Stimulated activated CD4-positive, alpha-beta T cell treated with anti-CD3 and anti-CD28 coated beads, TNF-alpha, amount 100 ng/mL, for 4 hours (primary cell): ENCODE measurements around the gene PUS3.
A peak's percentile ranks its signal among the peaks of the same experiment; 100 is the strongest.

Source experiments
- DNase-seq, 3 experiments: peaks; one replicate each; pipeline ENCODE4 v3.0.0-alpha.2; 2020; ENCODE audit warnings: low read depth in 3 of 3

The PUS3 gene

DNA sequence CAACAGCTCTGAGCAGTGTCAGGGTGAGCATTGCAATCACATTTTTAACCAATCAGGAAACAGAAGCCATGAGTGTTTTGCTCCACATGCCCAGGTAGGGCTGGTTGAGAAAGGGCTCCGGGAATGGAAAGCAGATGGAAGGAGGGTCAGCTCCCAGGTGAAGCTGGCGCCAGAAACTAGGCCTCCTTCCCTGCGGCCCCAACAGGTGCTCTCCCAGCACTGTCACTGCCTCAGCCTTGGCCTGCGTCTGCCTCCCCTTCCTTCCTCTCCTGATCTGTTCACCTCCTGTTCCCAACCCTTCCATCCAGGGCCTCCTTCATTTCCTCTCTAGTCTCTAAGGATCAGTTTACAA lies 38.2 kb upstream of the PUS3 start:
- DNase-seq, result no peak

DNA sequence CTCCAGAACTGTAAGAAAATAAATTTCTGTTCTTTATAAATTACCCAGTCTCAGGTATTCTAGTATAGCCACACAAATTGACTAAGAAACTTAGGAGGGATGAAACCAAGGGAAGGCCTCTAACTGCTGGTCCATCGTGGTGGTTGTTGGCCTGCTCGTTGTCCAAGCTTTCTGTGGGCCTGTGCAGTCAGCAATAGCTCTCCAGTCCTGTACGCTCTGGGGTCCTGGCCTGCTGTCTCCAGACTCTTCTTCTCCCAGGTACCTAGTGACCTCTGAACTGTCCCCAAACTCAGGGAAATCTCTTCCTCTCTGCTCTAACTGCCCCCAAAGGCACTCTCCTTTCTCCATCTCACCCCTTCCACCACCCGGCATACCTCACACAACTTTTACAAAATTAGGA lies 37.1 kb upstream of the PUS3 start:
- no peak for DNase-seq

- DNase-seq, result no peak
Measured at GRCh38 chr11:125939081-125939521, 36.1 kb upstream of the PUS3 start.

DNA sequence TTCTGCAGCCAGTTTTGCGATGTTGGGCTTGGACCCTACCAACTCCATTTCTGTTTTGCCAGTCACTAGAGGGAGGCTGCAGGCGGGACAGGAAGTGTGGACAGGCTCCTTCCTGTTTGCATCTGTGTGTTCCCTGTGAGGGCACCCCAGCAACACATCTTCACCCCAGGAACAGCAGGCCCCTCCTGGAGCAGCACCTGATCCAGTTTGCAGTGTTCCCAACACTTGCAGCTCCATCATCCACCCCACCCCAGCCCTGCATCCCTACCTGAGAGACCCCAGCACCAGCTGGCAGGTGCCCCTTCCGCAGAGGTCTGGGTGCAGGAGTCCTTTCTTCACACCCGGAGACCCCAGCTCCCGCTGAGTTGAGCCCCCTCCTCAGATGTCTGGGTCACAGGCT lies 35.4 kb upstream of the PUS3 start:
- DNase-seq, result no peak

GRCh38 chr11:125935618-125936199 lies 32.7 kb upstream of the PUS3 start:
- no peak for DNase-seq

DNA sequence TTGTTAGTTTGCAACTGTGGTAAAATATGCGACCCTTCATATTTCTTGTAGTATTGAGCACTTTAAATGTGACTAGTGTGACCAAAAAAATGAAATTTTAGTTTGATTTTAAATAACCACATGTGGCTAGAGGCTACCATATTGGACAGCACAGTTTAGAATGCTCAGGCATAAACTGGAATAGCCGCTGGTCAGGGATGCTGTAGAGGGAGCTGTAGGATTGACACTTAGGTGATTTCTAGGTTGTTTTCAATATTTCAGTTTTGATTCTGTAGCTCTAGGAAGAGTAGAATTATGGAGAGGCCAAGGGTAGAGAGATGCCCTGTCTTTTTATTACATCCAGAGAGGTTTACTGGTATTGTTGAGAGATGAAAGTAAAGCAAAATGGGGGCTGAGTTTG lies 32.0 kb upstream of the PUS3 start:
- DNase-seq, result no peak

GRCh38 chr11:125934473-125934872 lies 31.5 kb upstream of the PUS3 start:
- no peak for DNase-seq

GRCh38 chr11:125933030-125933813 lies 30.2 kb upstream of the PUS3 start:
- no peak for DNase-seq

GRCh38 chr11:125932301-125932700 lies 29.3 kb upstream of the PUS3 start:
- DNase-seq, result no peak

GRCh38 chr11:125931668-125932067 lies 28.7 kb upstream of the PUS3 start:
- DNase-seq, result no peak

DNA sequence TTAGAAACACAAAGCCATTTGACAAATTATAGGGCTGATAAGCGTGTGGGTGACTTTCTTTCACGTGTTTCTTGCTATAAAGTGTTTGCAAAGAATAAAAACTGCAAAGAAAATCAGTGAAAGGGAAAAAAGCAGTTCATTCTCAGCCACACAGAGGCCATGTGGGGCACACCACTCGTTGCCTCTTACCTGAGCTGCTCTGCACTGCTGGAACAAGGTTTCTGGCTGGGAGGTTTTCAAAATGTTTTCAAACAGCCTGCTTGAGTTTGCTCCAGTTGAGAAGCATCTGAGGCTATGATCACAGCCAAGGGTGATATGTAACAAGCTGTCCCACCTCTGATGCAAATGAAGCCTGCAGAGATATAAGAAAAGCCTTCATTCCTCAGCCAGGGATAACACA lies 28.1 kb upstream of the PUS3 start:
- no peak for DNase-seq

- DNase-seq, result no peak
Measured at GRCh38 chr11:125930076-125930450, 27.1 kb upstream of the PUS3 start.

- DNase-seq, result no peak
Measured at GRCh38 chr11:125929445-125930075, 26.6 kb upstream of the PUS3 start.

DNA sequence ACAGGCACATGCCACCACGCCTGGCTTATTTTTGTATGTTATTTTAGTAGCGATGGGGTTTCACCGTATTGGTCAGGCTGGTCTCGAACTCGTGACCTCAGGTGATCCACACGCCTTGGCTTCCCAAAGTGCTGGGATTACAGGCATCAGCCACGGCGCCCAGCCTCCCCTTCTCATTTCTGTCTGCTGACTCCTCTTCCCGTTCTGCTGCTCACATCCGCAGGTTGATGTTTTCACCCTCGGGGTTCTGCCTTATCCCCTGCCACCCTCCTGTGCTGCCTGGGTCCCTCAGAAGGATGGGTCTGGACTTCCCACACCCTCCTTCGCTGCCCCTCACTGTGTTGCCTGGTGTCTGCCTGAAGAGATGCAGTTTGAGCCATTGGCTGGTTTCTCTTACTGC lies 23.7 kb upstream of the PUS3 start:
- no peak for DNase-seq

DNA sequence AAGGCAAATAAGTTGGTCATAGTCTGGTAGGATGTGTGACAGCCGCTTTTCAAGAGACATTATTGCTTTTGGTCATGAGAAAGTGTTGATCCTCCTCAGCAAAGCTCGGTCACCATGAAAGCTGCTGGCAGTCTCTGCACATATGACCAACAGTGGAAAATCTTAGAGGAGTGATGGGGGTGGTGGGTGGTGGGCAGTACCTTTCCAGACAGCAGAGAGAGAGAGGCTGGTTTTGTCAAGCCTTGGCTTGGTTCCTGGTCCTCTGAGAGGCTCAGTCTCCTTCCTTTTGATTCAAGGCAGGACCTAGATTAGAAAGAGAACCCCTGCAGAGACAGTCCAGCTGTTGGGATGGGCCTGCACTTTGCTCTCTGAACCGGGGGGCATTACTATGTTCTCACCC lies 22.8 kb upstream of the PUS3 start:
- no peak for DNase-seq

GRCh38 chr11:125925247-125925740 lies 22.3 kb upstream of the PUS3 start:
- DNase-seq, result no peak

DNA sequence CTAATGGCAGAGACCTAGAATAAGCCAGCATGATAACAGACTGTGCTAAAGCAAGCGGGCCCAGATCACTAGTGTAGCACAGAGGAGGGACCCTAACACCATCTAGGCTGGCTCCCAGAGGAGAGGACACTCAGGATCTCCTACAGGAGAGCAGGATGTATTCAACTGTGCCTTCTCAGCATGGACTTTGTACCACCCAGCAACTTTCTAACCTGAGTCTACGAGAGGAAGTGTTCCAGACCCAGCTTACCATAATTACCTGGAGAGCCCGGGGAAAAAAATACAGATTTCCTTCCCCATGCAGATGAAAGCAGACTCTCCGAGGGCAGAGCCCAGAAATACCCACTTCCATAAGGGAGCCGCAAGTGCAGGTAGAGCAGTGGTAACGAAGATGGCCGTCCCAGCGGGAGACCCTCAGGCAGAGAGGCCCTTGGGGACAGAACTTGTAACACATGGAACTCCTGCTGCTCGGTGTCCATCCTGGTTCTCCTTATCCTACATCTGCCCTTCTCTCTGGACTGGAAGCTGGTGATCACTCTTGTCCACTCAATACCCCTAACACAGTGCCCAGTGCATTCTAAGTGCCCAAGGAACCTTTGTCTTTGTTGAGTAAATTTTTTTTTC lies 21.5 kb upstream of the PUS3 start:
- no peak for DNase-seq

DNA sequence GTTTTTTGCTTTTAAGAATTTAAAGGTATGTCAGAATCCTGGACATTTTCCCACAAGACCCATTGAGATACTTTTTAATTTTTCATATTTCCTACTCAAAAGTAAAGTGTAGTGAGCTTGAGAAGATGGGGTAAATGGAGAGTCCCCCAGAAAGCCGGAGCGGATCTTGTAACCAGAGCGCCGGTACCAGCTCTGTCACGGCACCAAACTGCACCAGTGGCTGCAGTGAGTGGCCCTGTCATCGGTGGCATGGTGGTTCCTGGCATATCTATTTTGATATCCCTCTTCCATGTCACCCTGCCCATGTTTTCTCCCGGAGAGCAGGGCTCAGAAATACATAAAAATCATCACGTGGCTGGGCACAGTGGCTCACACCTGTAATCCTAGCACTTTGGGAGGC lies 20.6 kb upstream of the PUS3 start:
- no peak for DNase-seq

DNA sequence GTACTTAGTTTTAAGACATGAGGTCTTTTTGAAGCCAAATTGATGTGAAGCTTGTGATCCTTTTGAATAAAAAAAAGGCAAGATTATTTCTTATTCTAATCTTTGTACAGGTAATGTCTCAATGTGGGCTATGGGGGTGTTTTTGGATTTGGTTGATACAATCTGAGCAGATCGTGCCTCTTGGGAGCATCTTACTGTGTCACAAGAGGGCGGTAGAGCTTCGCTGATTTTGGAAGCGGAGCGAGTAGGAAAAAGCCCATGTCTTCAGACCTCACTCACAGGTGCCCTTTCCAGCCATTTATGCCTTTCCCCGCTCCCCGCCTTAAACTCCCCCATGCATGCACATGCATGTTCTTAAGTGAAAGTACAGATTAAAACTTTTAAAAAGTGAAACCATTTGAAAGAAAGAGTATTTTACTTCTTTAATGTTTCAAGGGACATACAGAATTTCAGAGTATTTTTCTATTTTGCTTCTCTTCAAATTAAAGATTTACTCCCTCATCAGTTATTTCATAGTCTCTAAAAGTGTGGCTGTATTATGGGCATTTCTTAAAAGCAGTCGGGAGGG lies 20.1 kb upstream of the PUS3 start:
- DNase-seq, result peak in 1 of 3 experiments; percentile 25

DNA sequence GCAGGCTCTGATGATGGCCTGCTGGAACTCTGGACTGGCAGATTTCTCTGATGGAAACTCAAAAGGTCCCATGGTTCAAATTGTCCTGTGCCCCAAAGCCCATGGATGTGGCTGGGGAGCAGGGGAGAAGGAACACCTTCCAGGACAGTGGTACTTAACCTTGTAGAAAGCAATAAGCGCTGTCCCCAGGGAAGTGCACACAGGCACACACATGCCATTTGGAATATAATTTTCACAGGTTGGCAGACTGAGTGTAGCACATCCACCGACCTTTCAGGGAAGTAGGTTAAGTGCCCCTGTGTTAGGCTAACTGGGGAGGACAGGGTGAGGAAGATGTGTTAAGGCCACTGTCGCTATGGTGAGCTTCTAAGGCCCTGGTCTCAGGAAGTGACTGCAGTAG lies 19.1 kb upstream of the PUS3 start:
- no peak for DNase-seq

DNA sequence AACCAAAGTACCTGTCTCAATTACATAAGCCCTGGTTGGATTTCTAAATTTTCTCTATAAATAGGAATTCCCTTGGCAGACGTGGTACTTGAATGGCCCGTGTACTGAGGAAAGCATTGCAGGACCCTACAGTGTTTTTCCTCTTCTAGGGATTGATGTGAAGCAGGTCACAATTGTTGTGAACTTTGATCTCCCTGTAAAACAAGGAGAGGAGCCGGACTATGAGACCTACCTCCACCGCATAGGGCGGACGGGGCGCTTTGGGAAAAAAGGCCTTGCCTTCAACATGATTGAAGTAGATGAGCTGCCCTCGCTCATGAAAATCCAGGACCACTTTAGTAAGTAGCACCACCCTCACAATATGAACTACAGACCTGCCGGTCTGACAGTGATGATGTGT lies 18.0 kb upstream of the PUS3 start:
- DNase-seq, result no peak

GRCh38 chr11:125918140-125918840 lies 15.3 kb upstream of the PUS3 start:
- DNase-seq, result no peak
